GM19193 (cell line): ENCODE results near the gene JADE2.

Experiments used
- POLR2A ChIP-seq: IDR thresholded peaks from 4 replicates; pipeline ENCODE4 v1.6.1; 2011; ENCODE audit not compliant: insufficient read depth, insufficient read length; ENCODE audit errors: extremely low read depth

Gene JADE2

GRCh38 chr5:134524826-134525682 lies at the start of gene JADE2:
JADE2 (plus strand) TSS chr5:134525670; CDS start chr5:134535858, 10,188 bp downstream.
- TF ChIP-seq POLR2A, result peak; percentile 59

- TF ChIP-seq POLR2A, result no peak
Observed at GRCh38 chr5:134477462-134478245, 47.8 kb upstream of the JADE2 start.

- no peak for TF ChIP-seq POLR2A
Observed at GRCh38 chr5:134479839-134480238, 45.6 kb upstream of the JADE2 start.

- no peak for TF ChIP-seq POLR2A
Observed at GRCh38 chr5:134489227-134489944, 36.1 kb upstream of the JADE2 start.

- no peak for TF ChIP-seq POLR2A
Observed at GRCh38 chr5:134490255-134490924, 35.1 kb upstream of the JADE2 start.

- TF ChIP-seq POLR2A, result no peak
Observed at GRCh38 chr5:134490925-134491271, 34.6 kb upstream of the JADE2 start.

GRCh38 chr5:134491841-134492442 lies 33.5 kb upstream of the JADE2 start:
- TF ChIP-seq POLR2A, result no peak

GRCh38 chr5:134492568-134492967 lies 32.9 kb upstream of the JADE2 start:
- TF ChIP-seq POLR2A, result no peak

- no peak for TF ChIP-seq POLR2A
Observed at GRCh38 chr5:134493461-134494055, 31.9 kb upstream of the JADE2 start.

GRCh38 chr5:134494780-134495179 lies 30.7 kb upstream of the JADE2 start:
- no peak for TF ChIP-seq POLR2A

- TF ChIP-seq POLR2A, result no peak
Observed at GRCh38 chr5:134500699-134501430, 24.6 kb upstream of the JADE2 start.

GRCh38 chr5:134502259-134502658 lies 23.2 kb upstream of the JADE2 start:
- TF ChIP-seq POLR2A, result no peak
